ENCODE data around the gene DCAF4. TPM values are rescaled to one million over a fixed set of nuclear protein-coding genes. Genes with fewer than 3 reads are reported as not detected.

The DCAF4 gene
- polyA plus RNA-seq, 1 of the 3 experiments (the other 2 are of a cell fraction), result 17.9 TPM

DNA sequence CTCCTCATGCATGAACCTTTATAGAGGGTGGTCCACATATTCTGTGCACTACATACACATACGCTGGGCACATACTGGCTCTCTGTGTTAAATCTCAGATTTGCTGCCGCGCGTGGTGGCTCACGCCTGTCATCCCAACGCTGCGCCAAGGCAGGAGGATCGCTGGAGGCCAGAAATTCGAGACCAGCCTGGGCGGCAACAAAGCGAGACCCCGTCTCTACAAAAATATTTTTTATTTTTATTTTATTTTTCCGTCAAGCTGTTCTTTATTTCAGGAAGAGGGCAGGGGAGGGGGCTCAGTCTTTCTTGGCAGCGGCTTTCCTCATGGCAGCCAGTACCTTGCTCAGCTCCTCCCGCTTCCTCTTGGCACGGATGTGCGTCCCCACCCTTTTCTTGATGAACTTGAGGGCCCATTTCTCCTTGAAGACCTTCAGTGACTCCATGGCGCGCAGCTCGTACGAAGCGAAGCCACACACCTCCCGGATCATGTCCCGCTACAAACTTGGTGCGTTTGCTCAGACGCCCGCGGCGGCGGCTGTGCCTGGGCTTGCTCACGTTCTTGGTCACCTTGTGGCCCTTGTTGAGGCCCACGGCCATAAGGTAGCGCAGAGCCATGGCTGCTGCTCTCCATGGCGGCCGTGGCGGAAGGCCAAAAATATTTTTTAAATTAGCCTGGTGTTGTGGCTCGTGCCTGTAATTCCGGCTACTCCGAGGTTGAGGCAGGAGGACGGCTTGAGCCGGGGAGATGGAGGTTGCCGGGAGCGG lies 3.2 kb downstream of the DCAF4 start:
- no peaks in the 10 kb centered on the region for H4K20me1 ChIP-seq (ENCODE audit: insufficient read depth)
- no peak overlapping the region for H3K9ac ChIP-seq
- no peaks in the 10 kb centered on the region for H3K9me3 ChIP-seq
- no peaks in the 10 kb centered on the region for H3F3A ChIP-seq (replicated peaks; ENCODE audit: insufficient read depth)
- no peaks in the 10 kb centered on the region for H3K36me3 ChIP-seq (replicated peaks in 1 of 2; ENCODE audit: control insufficient read depth in 1 of 2, insufficient read depth in 2 of 2, low read length in 1 of 2)
- H3K4me1 ChIP-seq (ENCODE audit: control insufficient read depth in 1 of 2, insufficient read depth in 2 of 2, low read depth in 1 of 2, low read length in 1 of 2), result peaks cover 0 to 9% of the 10 kb centered on the region in 2 experiments; a peak in 1 of 4 replicates
- peaks cover 38% of the 10 kb centered on the region for H3K79me2 ChIP-seq (ENCODE audit: insufficient read depth)
- WGBS (ENCODE audit: low lambda C conversion rate), result 94% methylated on average over 43 of the region's 43 CpGs
- no peaks in the 10 kb centered on the region for H3K9me2 ChIP-seq
- H2AFZ ChIP-seq (ENCODE audit: low read depth), result no peak overlapping the region
- no peak for TF ChIP-seq NRF1 (IDR thresholded peaks at IDR 0.05; ENCODE audit: low read depth, low read length)
- TF ChIP-seq TAF1 (IDR thresholded peaks at IDR 0.05; ENCODE audit: borderline replicate concordance, low read depth, low read length), result no peak
- ChIA-PET CTCF (interaction anchor here (0.8 kb wide), 1 partner anchor 28 kb away, joined by 3 read pairs; no protein-coding TSS in a partner anchor), POLR2A (no interaction called here)
- H3K4me2 ChIP-seq, result no peak overlapping the region
- no peak overlapping the region for H3K27ac ChIP-seq (ENCODE audit: low read depth in 2 of 2, low read length in 1 of 2)
- no peak overlapping the region for H3K4me3 ChIP-seq (ENCODE audit: low read depth in 2 of 2, low read length in 1 of 2)
- H3K27me3 ChIP-seq (ENCODE audit: insufficient read depth), result no peaks in the 10 kb centered on the region
- DNase-seq, result no peak

DNA sequence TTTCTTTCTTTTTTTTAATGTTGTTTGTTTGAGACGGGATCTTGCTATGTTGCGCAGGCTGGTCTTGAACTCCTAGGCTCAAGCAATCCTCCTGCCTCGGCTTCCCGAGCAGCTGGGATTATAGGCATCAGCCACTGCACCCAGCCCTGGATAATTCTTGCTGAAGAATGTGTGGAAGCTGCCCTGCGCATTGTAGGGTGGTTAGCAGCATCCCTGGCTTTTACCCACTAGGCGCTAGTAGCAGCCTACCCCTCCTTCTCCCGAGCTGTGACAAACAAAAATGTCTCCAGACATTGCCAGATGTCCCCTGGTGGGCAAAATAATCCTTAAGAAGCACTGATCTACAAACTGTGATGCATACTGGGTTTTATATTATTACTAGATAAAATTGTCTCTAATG lies 6.6 kb downstream of the DCAF4 start:
- 97% methylated on average over 7 of the region's 7 CpGs for WGBS (ENCODE audit: low lambda C conversion rate)
- CTCF ChIA-PET, result interaction anchor here (0.6 to 1.8 kb wide), 4 partner anchors 16 to 419 kb away, joined by 3 to 8 read pairs (median 4); no protein-coding TSS in a partner anchor
- H3K79me2 ChIP-seq (ENCODE audit: insufficient read depth), result peaks cover 33% of the 10 kb centered on the region
- no peak for DNase-seq
- H3K36me3 ChIP-seq (replicated peaks in 1 of 2; ENCODE audit: control insufficient read depth in 1 of 2, insufficient read depth in 2 of 2, low read length in 1 of 2), result no peaks in the 10 kb centered on the region
- no peak overlapping the region for H3K4me2 ChIP-seq
- no peaks in the 10 kb centered on the region for H3K4me1 ChIP-seq (ENCODE audit: control insufficient read depth in 1 of 2, insufficient read depth in 2 of 2, low read depth in 1 of 2, low read length in 1 of 2)
- no peaks in the 10 kb centered on the region for H4K20me1 ChIP-seq (ENCODE audit: insufficient read depth)
- no peak overlapping the region for H3K27ac ChIP-seq (ENCODE audit: low read depth in 2 of 2, low read length in 1 of 2)
- POLR2A ChIA-PET, result no interaction called here
- no peaks in the 10 kb centered on the region for H3K9me2 ChIP-seq
- H3K9ac ChIP-seq, result no peak overlapping the region
- no peaks in the 10 kb centered on the region for H3K9me3 ChIP-seq
- H2AFZ ChIP-seq (ENCODE audit: low read depth), result no peak overlapping the region
- TF ChIP-seq SIN3A (IDR thresholded peaks at IDR 0.05; ENCODE audit: borderline replicate concordance, low read depth, low read length) (no peak), TAF1 (IDR thresholded peaks at IDR 0.05; ENCODE audit: borderline replicate concordance, low read depth, low read length) (no peak), FOXJ3 (CRISPR knock-in tag; IDR thresholded peaks at IDR 0.05) (no peak)
- TF ChIP-seq, protein P1, sequence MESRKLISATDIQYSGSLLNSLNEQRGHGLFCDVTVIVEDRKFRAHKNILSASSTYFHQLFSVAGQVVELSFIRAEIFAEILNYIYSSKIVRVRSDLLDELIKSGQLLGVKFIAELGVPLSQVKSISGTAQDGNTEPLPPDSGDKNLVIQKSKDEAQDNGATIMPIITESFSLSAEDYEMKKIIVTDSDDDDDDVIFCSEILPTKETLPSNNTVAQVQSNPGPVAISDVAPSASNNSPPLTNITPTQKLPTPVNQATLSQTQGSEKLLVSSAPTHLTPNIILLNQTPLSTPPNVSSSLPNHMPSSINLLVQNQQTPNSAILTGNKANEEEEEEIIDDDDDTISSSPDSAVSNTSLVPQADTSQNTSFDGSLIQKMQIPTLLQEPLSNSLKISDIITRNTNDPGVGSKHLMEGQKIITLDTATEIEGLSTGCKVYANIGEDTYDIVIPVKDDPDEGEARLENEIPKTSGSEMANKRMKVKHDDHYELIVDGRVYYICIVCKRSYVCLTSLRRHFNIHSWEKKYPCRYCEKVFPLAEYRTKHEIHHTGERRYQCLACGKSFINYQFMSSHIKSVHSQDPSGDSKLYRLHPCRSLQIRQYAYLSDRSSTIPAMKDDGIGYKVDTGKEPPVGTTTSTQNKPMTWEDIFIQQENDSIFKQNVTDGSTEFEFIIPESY (IDR thresholded peaks at IDR 0.05; ENCODE audit: borderline replicate concordance, low read depth), result no peak
- TF ChIP-seq, protein P2, sequence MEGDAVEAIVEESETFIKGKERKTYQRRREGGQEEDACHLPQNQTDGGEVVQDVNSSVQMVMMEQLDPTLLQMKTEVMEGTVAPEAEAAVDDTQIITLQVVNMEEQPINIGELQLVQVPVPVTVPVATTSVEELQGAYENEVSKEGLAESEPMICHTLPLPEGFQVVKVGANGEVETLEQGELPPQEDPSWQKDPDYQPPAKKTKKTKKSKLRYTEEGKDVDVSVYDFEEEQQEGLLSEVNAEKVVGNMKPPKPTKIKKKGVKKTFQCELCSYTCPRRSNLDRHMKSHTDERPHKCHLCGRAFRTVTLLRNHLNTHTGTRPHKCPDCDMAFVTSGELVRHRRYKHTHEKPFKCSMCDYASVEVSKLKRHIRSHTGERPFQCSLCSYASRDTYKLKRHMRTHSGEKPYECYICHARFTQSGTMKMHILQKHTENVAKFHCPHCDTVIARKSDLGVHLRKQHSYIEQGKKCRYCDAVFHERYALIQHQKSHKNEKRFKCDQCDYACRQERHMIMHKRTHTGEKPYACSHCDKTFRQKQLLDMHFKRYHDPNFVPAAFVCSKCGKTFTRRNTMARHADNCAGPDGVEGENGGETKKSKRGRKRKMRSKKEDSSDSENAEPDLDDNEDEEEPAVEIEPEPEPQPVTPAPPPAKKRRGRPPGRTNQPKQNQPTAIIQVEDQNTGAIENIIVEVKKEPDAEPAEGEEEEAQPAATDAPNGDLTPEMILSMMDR (IDR thresholded peaks at IDR 0.05), result no peak
- H3K4me3 ChIP-seq (ENCODE audit: low read depth in 2 of 2, low read length in 1 of 2), result no peak overlapping the region
- H3K27me3 ChIP-seq (ENCODE audit: insufficient read depth), result no peaks in the 10 kb centered on the region
- no peaks in the 10 kb centered on the region for H3F3A ChIP-seq (replicated peaks; ENCODE audit: insufficient read depth)
